Measurements from ENCODE around the gene ZNF22. TPM values are rescaled to one million over a fixed set of nuclear protein-coding genes. Genes with fewer than 3 reads are reported as not detected.

Gene ZNF22
- total RNA-seq, 5 donors from 2014 or later (not counting 1 experiment from before 2014, with no cell fraction given), result 18.4 to 27.5 (median 21.1) TPM

DNA sequence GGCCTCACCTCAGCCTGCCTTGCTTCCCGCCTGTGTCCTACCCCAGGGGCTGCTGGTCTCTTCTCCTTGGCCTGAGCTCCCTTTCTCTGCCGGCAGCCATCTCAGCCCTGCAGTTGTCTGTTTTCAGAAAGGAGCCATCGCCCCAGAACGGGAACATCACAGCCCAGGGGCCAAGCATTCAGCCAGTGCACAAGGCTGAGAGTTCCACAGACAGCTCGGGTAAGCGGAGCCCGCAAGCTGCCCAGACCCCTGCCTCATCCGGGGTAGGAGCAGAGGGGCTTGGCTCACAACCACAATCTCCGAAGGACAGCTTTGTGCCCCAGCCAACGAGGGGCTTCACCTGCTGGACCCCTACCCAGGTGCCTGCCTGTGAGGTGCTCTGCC lies 16.8 kb upstream of the ZNF22 start:
- no peak overlapping the region for H3K4me3 ChIP-seq (ENCODE audit: control insufficient read depth in 1 of 2, extremely low read depth in 1 of 2, low read length in 1 of 2)
- Mint-ChIP-seq H3K4me1 (no peaks in the 10 kb centered on the region), H3K36me3 (no peaks in the 10 kb centered on the region), H3K9me3 (no peaks in the 10 kb centered on the region), H3K27ac (no peak overlapping the region), H3K27me3 (no peaks in the 10 kb centered on the region), H3K4me3 (no peak overlapping the region)
- peaks cover 0 to 16% of the 10 kb centered on the region in 2 experiments for H3K27me3 ChIP-seq (replicated peaks in 1 of 2; ENCODE audit: control insufficient read depth in 2 of 2, extremely low read depth in 1 of 2, insufficient read depth in 2 of 2, low read length in 1 of 2)
- H3K4me1 ChIP-seq (ENCODE audit: control insufficient read depth in 1 of 2, extremely low read depth in 1 of 2, insufficient read depth in 2 of 2, low read length in 2 of 2), result peaks cover 0 to 3% of the 10 kb centered on the region in 2 experiments
- ATAC-seq (replicated peaks in 1 of 4), result no peak
- DNase-seq, result no peak
- WGBS (ENCODE audit: insufficient coverage), result 89% methylated on average over 9 of the region's 10 CpGs
- H3K27ac ChIP-seq (ENCODE audit: low read length), result no peak overlapping the region
- ChIA-PET CTCF (interaction anchor here (0.5 to 1.4 kb wide), 3 partner anchors 11 to 674 kb away, joined by 3 to 5 read pairs (median 3); no protein-coding TSS in a partner anchor), POLR2A (no interaction called here)
- no peaks in the 10 kb centered on the region for H3K9me3 ChIP-seq
- no peaks in the 10 kb centered on the region for H3K36me3 ChIP-seq (ENCODE audit: control insufficient read depth in 2 of 2, extremely low read depth in 1 of 2, insufficient read depth in 1 of 2, low read length in 1 of 2)

DNA sequence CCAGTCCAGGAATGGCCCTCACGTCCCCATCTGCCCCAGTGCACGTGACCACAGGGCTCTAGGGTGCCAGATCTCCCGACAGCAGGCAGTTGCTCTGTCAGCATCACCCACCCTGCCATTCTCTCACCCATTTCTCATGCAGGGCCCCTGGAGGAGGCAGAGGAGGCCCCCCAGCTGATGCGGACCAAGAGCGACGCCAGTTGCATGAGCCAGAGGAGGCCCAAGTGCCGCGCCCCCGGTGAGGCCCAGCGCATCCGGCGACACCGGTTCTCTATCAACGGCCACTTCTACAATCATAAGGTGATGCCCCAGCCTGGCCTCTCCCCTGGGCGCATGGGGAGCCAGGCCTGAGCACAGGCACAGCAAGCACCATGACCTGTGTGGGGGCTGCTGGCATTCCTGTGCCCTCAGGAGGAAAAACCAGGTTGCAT lies 16.0 kb upstream of the ZNF22 start:
- no peak for DNase-seq
- no peaks in the 10 kb centered on the region for H3K36me3 ChIP-seq (ENCODE audit: control insufficient read depth in 2 of 2, extremely low read depth in 1 of 2, insufficient read depth in 1 of 2, low read length in 1 of 2)
- no peaks in the 10 kb centered on the region for H3K27me3 Mint-ChIP-seq

DNA sequence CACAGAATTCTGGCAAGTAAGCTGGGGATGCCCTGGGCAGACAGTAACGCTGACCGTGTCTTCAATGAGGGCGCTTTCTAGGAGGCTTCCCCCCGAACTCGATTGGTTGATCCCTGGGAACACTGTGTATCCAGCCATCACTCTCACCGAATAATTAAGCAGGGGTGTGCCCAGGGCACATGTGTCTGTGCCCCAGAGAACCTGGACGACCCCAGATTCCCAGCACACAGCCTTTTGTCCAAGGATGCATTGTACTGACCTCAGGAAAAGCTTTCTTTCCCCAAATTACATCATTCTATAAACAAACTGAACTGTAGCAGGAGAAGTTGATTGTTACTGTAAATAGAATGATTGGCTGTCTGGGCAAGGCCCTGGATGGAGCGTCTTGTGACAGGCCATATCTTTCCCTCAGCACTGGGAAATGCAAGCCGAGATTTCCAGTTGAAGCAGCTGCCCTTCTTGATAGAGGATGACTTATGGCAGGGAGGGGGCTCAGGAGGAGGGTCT lies 15.5 kb upstream of the ZNF22 start:
- ATAC-seq (replicated peaks in 1 of 4) (no peak), DNase-seq (no peak)
- Mint-ChIP-seq H3K36me3 (no peaks in the 10 kb centered on the region), H3K4me1 (no peaks in the 10 kb centered on the region), H3K27me3 (peaks cover 0 to 4% of the 10 kb centered on the region in 2 donors), H3K27ac (no peak overlapping the region), H3K4me3 (no peak overlapping the region), H3K9me3 (no peaks in the 10 kb centered on the region)
- ChIA-PET POLR2A (no interaction called here), CTCF (interaction anchor here in 1 of 2 donors (0.5 kb wide), 1 partner anchor 21 kb away, joined by 3 read pairs; no protein-coding TSS in a partner anchor)
- H3K27me3 ChIP-seq (replicated peaks in 1 of 2; ENCODE audit: control insufficient read depth in 2 of 2, extremely low read depth in 1 of 2, insufficient read depth in 2 of 2, low read length in 1 of 2), result peaks cover 0 to 25% of the 10 kb centered on the region in 2 experiments
- H3K36me3 ChIP-seq (ENCODE audit: control insufficient read depth in 2 of 2, extremely low read depth in 1 of 2, insufficient read depth in 1 of 2, low read length in 1 of 2), result no peaks in the 10 kb centered on the region
- H3K4me3 ChIP-seq (ENCODE audit: control insufficient read depth in 1 of 2, extremely low read depth in 1 of 2, low read length in 1 of 2), result no peak overlapping the region
- H3K27ac ChIP-seq (ENCODE audit: low read length), result no peak overlapping the region
- H3K9me3 ChIP-seq, result no peaks in the 10 kb centered on the region
- WGBS (ENCODE audit: insufficient coverage), result 85% methylated on average over 6 of the region's 9 CpGs
- no peaks in the 10 kb centered on the region for H3K4me1 ChIP-seq (ENCODE audit: control insufficient read depth in 1 of 2, extremely low read depth in 1 of 2, insufficient read depth in 2 of 2, low read length in 2 of 2)

More for the DNA sequence above, 16.0 kb upstream of the ZNF22 start:
- Histone ChIP-seq H3K4me3 (ENCODE audit: control insufficient read depth in 1 of 2, extremely low read depth in 1 of 2, low read length in 1 of 2) (no peak overlapping the region), H3K4me1 (ENCODE audit: control insufficient read depth in 1 of 2, extremely low read depth in 1 of 2, insufficient read depth in 2 of 2, low read length in 2 of 2) (no peaks in the 10 kb centered on the region), H3K27ac (ENCODE audit: low read length) (no peak overlapping the region), H3K27me3 (replicated peaks in 1 of 2; ENCODE audit: control insufficient read depth in 2 of 2, extremely low read depth in 1 of 2, insufficient read depth in 2 of 2, low read length in 1 of 2) (peaks cover 0 to 22% of the 10 kb centered on the region in 2 experiments), H3K9me3 (no peaks in the 10 kb centered on the region)
- CTCF ChIA-PET, result no interaction called here
- WGBS (ENCODE audit: insufficient coverage), result 94% methylated on average over 12 of the region's 15 CpGs
- POLR2A ChIA-PET, result no interaction called here
- Mint-ChIP-seq H3K27ac (no peak overlapping the region), H3K36me3 (no peaks in the 10 kb centered on the region), H3K4me3 (no peak overlapping the region), H3K9me3 (no peaks in the 10 kb centered on the region), H3K4me1 (no peaks in the 10 kb centered on the region)
- ATAC-seq (replicated peaks in 1 of 4), result no peak

DNA sequence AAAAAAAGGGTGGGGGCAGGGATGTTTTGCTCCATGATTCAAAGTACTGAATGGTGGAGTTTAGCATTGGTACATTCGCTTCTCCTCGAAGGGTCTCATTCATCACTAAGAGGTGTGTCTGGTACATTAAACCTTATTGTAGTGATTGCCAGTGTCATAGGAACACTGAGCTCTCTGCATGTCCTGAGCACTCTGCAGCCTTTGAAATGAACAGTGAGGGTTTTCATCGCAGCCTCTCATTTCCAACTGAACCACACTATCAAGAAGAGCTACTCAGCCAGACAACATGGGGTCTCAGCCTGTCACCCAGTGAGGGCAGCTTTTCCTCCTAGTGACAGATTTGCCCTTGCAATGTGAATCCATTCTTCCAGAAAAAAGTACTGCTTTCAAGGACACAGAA lies 14.5 kb upstream of the ZNF22 start:
- CTCF ChIA-PET, result no interaction called here
- ATAC-seq (replicated peaks in 1 of 4) (no peak), DNase-seq (peak in 1 of 35 experiments; percentile 3)
- no peak overlapping the region for H3K27ac ChIP-seq (ENCODE audit: low read length)
- H3K9me3 ChIP-seq, result no peaks in the 10 kb centered on the region
- Mint-ChIP-seq H3K27me3 (peaks cover 0 to 6% of the 10 kb centered on the region in 2 donors), H3K4me3 (no peak overlapping the region), H3K4me1 (no peaks in the 10 kb centered on the region), H3K9me3 (no peaks in the 10 kb centered on the region), H3K36me3 (no peaks in the 10 kb centered on the region), H3K27ac (no peak overlapping the region)
- H3K4me3 ChIP-seq (ENCODE audit: control insufficient read depth in 1 of 2, extremely low read depth in 1 of 2, low read length in 1 of 2), result no peak overlapping the region
- H3K27me3 ChIP-seq (replicated peaks in 1 of 2; ENCODE audit: control insufficient read depth in 2 of 2, extremely low read depth in 1 of 2, insufficient read depth in 2 of 2, low read length in 1 of 2), result peaks cover 0 to 29% of the 10 kb centered on the region in 2 experiments
- POLR2A ChIA-PET, result no interaction called here
- WGBS (ENCODE audit: insufficient coverage), result 100% methylated on average over 1 of the region's 3 CpGs
- H3K36me3 ChIP-seq (ENCODE audit: control insufficient read depth in 2 of 2, extremely low read depth in 1 of 2, insufficient read depth in 1 of 2, low read length in 1 of 2), result no peaks in the 10 kb centered on the region
- no peaks in the 10 kb centered on the region for H3K4me1 ChIP-seq (ENCODE audit: control insufficient read depth in 1 of 2, extremely low read depth in 1 of 2, insufficient read depth in 2 of 2, low read length in 2 of 2)

DNA sequence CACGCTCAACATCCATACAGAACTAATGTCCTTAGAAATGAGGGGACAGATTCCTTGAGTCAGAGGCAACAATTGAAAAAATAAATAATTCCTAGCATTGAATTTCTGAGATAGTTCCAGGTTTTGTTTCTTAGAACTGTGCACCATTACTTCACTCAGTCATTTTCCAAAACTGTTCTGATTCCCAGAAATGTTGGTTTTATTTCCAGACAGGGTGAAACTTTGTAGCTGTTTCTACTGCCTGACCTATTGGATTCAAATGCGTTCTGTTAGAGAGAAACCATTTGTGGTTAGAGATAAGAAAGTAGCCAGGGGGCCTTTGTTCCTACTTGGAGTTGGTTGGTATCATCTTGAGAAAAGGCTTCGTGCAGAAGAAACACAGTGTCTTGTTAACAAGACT lies 14.1 kb upstream of the ZNF22 start:
- ChIA-PET POLR2A (no interaction called here), CTCF (no interaction called here)
- Mint-ChIP-seq H3K36me3 (no peaks in the 10 kb centered on the region), H3K4me1 (no peaks in the 10 kb centered on the region), H3K4me3 (no peak overlapping the region), H3K9me3 (no peaks in the 10 kb centered on the region), H3K27me3 (peaks cover 0 to 6% of the 10 kb centered on the region in 2 donors), H3K27ac (no peak overlapping the region)
- Histone ChIP-seq H3K36me3 (ENCODE audit: control insufficient read depth in 2 of 2, extremely low read depth in 1 of 2, insufficient read depth in 1 of 2, low read length in 1 of 2) (no peaks in the 10 kb centered on the region), H3K4me1 (ENCODE audit: control insufficient read depth in 1 of 2, extremely low read depth in 1 of 2, insufficient read depth in 2 of 2, low read length in 2 of 2) (no peaks in the 10 kb centered on the region), H3K4me3 (ENCODE audit: control insufficient read depth in 1 of 2, extremely low read depth in 1 of 2, low read length in 1 of 2) (no peak overlapping the region), H3K27me3 (replicated peaks in 1 of 2; ENCODE audit: control insufficient read depth in 2 of 2, extremely low read depth in 1 of 2, insufficient read depth in 2 of 2, low read length in 1 of 2) (peaks cover 0 to 29% of the 10 kb centered on the region in 2 experiments), H3K9me3 (no peaks in the 10 kb centered on the region), H3K27ac (ENCODE audit: low read length) (no peak overlapping the region)
- no peak for DNase-seq
- 17% methylated on average over 2 of the region's 3 CpGs for WGBS (ENCODE audit: insufficient coverage)
- ATAC-seq (replicated peaks in 1 of 4), result no peak

DNA sequence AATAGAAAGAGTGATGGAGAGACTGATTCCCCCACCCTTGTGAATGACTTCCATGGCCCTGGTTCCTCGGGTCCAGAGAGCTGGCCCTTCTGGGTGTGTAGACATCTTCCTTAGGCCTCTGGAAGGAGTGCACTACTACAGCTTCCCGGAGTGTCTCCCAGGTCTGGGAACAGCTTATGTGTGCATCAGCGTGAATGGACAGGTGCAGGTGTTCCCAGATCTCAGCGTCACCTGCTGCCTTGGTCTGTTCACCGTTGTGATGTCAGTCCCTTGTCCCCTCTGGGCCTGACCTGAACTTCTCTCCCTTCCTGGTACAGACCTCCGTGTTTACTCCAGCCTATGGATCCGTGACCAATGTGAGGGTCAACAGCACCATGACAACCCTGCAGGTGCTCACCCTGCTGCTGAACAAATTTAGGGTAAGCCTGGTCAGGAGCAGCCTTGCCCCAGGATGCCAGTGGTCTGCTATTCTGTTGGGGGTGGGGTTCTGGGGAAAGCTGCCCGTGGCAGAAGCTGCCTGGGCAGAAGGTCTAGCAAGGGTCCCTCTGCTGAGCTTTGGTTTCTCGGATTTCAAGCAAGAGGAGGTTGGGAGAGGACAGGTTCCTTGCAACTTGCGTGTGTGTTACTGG lies 11.7 kb upstream of the ZNF22 start:
- ChIA-PET POLR2A (no interaction called here), CTCF (interaction anchor here (0.6 to 0.8 kb wide), 2 partner anchors 53 to 56 kb away, joined by 3 to 4 read pairs; no protein-coding TSS in a partner anchor)
- no peaks in the 10 kb centered on the region for H3K9me3 Mint-ChIP-seq
- Histone ChIP-seq H3K27ac (ENCODE audit: low read length) (no peak overlapping the region), H3K27me3 (replicated peaks in 1 of 2; ENCODE audit: control insufficient read depth in 2 of 2, extremely low read depth in 1 of 2, insufficient read depth in 2 of 2, low read length in 1 of 2) (peaks cover 0 to 22% of the 10 kb centered on the region in 2 experiments), H3K4me3 (ENCODE audit: control insufficient read depth in 1 of 2, extremely low read depth in 1 of 2, low read length in 1 of 2) (no peak overlapping the region), H3K36me3 (ENCODE audit: control insufficient read depth in 2 of 2, extremely low read depth in 1 of 2, insufficient read depth in 1 of 2, low read length in 1 of 2) (no peaks in the 10 kb centered on the region), H3K9me3 (no peaks in the 10 kb centered on the region), H3K4me1 (ENCODE audit: control insufficient read depth in 1 of 2, extremely low read depth in 1 of 2, insufficient read depth in 2 of 2, low read length in 2 of 2) (no peaks in the 10 kb centered on the region)
- ATAC-seq (replicated peaks in 1 of 4) (no peak), DNase-seq (peak in 1 of 35 experiments; percentile 1)
- H3K4me1 Mint-ChIP-seq, result peaks cover 0 to under 1% (median 0%) of the 10 kb centered on the region in 3 donors
- H3K27ac Mint-ChIP-seq, result no peak overlapping the region
- H3K4me3 Mint-ChIP-seq, result no peak overlapping the region
- H3K36me3 Mint-ChIP-seq, result no peaks in the 10 kb centered on the region
- H3K27me3 Mint-ChIP-seq, result peaks cover 0 to 6% of the 10 kb centered on the region in 2 donors
- 85% methylated on average over 6 of the region's 10 CpGs for WGBS (ENCODE audit: insufficient coverage)

Measured in T-cell (primary cell).